Stromal cell of bone marrow (primary cell): Measurements from ENCODE around the gene DAZL.
A peak's percentile ranks its signal among the peaks of the same experiment; 100 is the strongest.

Source experiments
- DNase-seq: peaks from one replicate; pipeline ENCODE4 v3.0.0-alpha.2; 2012; ENCODE audit warnings: low read depth

DAZL gene

DNA sequence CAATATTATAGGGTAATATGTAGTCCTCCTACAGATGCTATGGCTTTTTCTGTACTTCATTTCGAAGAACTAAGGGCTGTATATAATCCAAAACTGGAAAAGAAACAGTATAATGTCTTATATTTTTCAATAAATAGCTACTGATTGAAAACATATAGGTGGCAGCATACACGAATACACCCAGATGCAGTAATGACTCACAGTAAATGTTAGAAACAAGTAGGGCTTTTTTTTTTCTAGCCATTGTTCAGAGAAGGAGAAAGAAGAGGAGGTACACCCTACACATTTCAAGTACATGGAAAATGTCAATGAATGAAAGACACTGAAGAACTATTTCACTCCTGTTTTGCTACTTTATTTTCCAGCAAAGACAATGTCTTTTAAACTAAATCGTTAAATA lies 9.4 kb downstream of the DAZL start:
- no peak for DNase-seq

DNA sequence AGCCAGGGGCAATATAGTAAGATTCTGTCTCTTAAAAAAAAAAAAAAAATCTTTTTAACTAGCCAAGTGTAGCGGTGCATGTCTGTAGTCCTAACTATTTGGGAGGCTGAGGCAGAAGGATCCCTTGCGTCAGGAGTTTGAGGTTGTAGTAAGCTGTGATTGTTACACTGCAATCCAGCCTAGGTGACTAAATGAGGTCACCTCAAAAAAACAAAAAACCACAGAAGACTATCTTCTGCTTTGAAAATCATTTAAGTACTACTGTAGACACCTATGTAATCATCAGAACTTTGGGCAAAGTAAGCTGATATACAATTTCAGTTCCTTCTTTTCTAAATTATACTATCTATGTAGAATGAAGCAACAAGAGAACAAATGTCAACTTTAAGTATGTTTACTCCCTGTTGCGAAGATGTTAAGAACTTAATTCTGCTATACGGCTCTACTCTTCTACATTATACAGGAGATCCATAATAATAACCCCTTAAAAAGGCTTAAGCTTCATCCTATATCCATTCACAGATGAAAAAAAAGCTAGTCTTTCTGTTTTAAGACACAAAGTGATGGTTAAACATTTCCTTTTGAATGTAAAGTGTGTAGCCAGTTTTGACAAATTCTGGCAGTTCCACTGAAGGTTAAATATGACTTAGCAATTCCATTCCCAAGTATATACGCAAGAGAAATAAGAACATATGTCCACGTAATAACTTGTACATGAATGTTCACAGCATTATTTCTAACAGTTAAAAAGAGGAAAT lies 15.2 kb downstream of the DAZL start:
- DNase-seq = no peak

DNA sequence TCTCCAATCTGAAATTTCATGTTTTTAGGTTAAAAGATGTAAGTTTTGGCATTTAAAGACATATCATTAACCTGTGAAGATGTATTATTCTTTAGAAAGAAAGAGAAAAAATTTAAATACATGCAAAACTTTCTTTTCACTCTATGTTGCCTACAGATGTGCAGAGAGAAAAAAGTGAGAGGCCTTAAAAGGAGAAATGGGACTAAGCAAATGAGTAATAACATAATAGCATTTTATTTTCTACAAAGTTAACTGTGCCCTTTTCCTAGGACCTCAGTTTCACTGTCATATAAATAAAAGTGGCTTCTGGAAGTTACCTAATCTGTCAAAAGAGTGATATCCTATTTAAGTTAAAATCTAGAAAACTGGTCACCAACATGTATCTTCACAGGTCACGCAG lies 16.1 kb downstream of the DAZL start:
- no peak for DNase-seq

DNA sequence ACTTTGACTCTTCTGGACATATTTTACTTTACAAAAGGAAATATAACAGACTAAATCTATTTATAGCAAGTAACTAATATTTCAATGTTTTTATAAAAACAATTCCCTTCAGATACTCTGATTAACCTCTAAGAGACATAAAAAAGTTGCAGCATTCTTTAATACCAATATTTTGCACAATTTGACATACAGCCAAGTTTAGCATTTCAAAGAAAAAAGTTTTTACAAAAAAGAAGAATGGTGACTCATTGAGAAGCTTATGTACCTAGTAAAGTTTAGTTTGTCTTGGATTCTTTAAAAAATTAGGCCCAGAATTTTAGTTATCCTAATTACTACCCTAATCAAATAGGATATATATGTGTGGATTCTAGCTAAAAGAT lies 17.6 kb downstream of the DAZL start:
- DNase-seq = no peak

DNA sequence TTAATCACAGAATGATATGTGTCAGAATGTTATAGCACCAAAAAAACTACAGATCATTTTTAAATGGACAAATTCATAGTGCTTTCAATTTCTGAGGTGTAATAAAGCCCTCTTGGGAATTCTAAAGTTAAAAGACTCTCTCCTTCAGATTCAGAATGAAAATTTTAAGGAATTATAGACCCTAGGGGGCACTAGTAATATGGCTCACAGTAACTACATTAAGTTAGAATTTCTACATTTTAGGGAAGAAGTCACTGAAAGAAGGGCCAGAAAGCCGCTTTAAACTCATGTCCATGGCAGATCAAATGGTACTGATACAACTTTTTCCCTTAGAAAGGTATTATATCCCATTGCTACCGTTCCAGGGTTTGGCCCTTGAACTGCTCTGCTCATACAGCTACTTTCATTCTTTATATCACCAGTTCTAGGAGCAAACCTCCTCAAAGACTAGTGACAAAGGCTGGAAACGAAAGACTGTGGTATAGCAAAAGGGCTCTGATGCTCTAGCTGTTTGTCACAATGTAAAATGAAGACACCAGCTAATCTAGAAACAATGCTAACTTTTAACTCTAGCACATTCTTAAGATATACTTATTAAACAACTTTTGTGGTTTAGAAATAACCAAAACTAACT lies 18.1 kb downstream of the DAZL start:
- DNase-seq = no peak

DNA sequence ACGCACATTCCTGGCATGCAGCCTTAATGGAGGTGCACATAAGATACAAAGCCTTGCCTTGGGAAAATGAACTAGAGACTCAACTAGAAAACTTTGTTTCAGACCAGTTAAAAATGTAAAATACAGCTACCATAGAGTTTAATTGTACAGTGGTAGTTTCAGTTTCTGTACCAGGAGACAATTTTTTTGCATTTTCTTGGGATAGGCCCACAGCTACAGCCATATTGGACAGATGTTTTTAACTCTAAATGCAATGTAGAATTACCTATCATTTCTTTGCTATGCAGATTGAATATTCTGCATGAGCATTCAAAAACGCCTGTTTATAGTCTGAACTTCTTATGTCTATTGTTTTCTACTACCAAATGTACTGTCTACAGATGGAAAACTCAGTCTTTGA lies 20.3 kb downstream of the DAZL start:
- no peak for DNase-seq

DNA sequence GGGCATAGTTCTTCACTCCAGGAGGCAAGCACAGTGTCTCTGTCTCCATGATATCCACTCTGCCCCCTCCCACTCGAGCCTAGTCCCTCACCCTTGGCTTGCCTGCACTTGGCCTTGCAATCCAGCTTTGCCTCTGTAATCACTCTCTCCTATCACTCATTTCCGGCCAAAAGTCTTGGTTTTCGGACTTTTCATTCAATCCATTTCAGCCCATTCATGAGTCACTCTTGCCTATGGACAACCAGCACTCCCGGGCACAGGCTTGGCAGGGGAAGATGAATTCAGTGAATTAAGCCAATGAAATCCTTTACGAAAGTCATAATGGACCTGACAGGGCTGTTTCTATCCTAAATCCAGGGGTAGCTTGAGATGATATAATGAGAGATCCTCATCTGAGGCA lies 21.7 kb downstream of the DAZL start:
- DNase-seq = no peak

DNA sequence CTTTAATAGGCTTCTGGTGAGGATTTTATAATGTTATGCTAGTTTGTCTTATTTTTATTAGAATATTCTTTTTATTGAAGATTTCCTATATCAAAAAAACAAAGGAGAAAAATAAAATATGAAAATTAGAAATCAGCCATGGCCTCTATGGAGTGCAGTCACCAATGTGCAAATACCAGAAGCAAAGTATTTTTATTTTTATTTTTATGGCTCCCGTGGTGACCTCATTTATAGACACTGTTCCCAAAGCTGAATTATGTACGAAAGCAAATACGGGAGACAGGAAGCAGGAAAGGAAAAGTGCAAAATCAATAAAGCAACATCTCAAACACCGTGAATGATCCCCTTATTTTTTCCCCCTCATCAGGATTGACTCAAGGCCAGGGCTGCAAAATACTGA lies 35.1 kb downstream of the DAZL start:
- DNase-seq = no peak

DNA sequence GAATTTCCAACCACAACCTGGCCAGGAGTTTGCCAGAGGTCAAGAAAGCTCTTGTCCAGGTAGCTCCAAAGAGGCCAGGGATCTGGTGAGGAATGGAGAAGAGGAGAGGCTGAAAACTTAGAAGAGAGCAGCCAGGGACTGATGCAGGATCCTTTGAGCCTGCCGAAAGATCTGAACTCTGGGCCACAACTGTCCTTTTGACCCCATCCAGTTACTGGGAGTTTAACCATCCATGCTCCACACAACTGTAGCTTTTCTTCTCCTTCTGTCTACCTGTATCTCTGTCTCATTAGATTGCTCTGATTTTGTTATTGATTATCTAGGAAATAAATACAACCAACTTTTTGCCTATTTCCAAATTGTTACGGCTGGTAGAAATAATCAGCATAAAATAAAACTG lies 36.7 kb downstream of the DAZL start:
- DNase-seq = no peak

DNA sequence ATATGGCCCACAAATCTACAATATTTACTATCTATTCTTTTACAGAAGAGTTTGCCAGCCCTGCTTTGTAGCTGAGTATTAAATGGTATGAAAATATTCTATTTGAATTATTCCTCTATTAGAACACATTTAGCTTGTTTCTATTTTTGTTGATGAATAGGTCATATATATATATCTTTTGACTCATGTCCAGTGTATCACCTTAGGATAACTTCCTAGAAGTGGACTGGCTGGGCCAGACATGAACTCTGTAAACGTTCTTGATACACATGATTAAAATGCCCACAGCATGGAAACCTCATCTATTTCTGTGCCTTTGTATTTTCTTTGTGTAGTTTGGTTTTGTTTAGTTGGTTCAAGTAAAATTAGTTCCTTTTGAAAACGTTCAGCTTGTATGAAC lies 37.1 kb downstream of the DAZL start:
- no peak for DNase-seq

DNA sequence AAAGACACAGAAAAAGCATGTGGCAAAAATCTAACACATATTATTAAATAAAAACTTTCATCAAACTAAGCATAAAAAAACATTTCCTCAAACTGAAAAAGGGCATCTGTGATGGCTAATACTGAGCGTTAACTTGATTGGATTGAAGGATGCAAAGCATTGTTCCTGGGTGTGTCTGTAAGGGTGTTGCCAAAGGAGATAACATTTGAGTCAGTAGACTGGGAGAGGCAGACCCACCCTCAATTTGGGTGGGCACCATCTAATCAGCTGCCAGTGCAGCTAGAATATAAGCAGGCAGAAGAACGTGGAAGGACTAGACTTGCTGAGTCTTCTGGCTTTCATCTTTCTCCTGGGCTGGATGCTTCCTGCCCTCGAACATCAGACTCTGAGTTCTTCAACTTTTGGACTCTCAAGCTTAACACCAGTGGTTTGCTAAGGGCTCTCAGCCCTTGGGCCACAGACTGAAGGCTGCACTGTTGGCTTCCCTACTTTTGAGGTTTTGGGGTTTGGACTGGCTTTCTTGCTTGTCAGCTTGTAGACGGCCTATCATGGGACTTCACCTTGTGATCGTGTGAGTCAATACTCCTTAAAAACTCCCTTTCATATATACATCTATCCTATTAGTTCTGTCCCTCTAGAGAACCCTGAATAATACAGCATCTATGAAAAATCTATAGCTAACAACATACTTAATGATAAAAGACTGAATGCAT lies 45.4 kb downstream of the DAZL start:
- DNase-seq = no peak

DNA sequence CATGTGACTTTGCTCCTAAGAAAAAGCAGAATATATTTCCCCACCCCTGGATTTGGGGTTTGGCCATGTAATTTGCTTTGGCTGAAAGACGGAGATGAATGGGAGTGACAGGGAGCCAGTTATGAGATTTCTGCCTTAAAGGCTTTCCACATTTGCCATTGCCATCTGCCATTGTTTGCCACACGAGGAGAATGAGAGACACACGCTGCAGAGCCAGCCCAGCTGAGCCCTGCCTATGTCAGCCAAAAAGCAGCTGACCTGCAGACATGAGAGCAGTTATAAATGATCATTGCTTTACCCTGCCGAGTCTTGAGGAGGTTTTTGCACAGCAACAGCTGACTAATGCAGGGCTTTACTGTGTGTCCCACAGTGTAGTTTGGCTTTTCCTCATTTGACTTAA lies 51.1 kb downstream of the DAZL start:
- DNase-seq = no peak

DNA sequence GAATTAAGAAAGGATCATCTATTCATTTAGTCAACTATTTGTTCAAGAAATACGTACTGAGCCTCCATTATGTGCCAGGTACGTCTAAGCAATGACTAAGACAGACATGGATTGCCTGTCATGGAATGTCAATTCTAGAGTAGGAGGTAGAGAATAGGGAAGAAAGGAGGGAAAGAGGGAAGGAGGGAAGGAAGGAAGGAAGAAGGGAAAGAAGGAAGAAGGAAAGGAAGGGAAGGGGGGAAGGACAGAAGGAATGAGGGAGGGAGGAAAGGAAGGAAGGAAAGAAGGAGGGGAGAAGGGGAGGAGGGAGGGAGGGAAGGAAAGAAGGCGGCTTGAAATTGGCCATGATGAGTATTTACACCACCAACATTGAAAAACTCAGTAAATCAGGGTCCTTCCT lies 52.5 kb downstream of the DAZL start:
- no peak for DNase-seq

DNA sequence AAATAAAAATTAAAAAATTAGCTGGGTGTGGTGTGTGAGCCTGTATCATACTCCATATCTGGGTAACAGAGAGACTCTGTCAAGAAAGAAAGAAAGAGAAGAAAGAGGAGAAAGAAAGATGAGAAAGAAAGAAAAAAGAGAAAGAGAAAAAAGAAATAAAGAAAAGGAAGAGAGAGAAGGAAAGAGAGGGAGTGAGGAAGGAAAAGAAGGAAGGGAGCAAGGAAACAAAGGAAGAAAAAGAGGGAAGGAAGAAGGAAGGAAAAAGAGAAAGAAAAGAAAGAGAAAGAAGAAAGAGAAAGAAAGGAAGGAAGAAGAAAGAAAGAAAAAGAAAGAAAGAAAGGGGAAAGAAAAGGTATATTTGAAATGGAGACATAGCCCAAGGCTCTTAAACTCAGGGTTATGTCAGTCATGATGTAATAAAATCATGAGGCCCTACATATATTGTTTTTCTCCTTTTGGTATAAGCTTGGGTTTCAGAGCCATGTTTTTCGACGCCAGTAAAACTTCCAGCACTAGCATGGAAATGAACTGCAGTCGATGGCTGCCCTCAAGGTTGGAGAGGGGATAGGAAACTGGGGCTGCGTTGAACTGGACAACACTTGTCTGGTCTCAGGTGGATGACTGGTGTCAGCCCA lies 53.8 kb downstream of the DAZL start:
- no peak for DNase-seq

DNA sequence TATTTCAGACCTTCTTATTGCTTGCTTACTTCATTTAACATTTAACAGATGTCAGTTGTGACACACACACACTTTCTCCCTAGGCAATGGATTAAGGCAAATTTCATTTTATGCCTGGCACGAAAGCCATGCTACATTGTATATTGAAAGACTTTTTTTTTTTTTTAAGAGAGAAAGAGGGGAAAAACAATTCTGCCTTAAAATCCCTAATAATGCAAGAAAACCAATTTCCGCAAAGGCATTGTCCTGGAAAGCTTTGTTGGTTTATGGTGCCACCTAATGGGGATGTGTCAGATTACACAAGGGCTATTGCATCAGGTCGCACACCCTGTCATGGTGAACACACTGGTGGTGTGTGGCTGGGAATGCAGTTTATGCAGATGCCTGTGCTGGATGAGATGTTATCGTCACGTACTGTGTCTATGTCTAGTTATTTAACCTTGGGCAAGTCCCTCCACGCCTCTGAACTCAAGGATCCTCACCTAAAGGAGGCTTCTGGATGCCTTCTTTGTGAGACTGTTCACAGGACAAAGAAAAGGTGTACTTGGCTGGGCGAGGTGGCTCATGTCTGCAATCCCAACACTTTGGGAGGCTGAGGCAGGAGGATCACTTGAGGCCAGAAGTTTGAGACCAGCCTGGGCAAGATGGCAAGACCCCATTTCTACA lies 54.4 kb downstream of the DAZL start:
- DNase-seq = peak; percentile 73

DNA sequence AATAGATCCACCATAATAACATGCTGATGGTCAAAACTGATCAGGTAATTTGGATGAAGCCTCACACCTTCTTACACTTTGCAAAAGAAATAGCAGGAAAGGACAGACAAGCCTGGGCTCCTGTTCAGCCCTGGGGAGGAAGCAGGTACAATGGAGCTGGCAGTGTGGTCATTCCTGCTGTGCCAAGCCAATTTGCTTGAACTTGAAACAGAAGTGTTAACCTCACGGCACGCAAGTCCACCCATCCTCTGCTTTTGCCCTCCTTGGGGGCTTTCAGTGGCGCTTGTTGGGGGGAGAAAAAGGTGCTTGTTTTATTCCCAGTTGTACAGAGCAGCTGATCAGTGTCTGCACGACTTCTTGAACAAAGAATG lies 54.9 kb downstream of the DAZL start:
- DNase-seq = no peak

DNA sequence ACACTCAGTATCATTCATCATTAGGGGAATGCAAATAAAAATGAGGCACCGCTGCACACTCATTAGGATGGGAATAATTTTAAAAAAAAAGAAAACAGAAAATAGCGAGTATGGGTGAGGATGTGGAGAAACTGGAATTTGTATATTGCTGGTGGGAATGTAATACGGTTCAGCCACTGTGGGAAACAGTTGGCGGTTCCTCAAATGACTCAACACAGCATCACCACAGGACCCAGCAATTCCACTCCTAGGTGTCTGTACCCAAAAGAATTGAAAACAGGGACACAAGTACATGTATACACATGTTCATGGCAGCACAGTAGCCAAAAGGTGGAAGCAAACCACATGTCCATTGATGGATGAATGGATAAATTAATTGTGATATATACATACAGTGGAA lies 56.5 kb downstream of the DAZL start:
- peak; percentile 49 for DNase-seq

DNA sequence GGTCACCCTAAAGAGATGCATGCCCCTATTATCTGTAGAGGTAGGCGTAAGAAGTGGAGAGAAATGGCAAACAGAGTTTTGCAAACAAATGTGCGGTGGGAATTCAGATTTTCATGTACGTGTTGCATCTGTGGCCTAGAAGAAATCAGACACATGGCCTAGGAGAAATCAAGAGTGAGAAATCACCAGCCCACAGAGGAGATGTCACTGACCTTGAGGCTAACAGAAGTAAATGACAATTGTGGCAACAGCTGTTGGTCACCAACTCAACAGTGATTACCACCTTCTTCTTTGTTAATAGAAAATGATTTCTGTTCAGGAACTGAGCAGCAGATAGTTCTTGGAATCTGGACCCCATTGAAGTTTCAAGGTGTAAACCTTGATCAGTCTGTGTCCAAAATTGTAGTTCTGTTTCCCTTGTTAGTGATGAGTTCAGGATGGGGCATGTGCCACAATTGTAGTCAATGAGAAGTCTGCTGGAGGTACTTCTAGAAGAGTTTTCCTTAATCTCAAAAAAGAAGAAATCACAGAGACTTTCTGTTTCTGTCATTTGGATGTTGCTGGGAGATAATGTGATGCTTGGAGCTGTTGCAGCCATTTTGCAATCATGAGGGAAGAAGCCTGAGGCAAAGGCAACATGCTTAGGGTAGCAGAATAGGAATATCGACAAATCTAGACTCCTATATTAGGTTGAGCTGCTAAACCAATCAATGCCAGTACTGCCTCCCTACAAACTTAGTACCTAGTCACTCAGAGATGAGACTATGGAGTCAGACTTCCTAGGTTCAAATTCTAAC lies 57.5 kb downstream of the DAZL start:
- no peak for DNase-seq

DNA sequence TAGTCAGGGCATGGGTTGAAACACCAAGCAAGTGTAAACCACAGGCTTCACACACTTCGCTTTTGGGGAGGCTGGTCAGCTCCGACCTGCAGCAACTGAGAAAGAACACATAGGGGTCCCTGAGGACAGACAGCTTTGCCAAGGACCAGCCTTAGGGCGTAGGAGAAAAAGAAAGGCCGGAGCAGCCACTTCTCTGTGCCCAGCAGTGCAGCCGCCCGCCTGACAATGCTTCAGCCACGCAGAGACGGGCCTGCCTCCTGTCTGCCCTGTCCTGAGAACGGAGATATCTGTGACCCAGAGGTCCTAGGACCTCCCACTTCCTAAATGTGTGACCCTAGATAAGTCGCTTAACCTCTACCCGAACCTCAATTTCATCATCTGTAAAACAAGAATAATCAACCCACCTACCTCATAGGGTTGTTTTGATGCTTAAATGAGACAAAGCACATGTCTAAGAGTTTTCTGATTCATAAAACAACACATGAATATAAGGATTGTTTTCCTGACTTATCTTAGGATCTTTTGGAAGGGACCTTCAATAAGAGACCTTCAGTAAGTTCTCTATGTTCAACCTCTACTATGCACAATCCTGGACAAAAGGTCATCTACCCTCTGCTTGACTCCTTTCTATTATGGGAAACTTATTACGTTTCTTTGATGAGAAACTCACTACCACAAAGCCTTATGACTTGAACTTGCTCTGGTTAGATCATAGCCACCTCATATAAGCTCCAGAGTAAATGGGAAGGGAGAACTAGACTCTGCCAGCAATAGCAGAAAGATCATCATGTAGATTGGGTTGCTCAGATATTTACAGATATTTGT lies 58.8 kb downstream of the DAZL start:
- no peak for DNase-seq

DNA sequence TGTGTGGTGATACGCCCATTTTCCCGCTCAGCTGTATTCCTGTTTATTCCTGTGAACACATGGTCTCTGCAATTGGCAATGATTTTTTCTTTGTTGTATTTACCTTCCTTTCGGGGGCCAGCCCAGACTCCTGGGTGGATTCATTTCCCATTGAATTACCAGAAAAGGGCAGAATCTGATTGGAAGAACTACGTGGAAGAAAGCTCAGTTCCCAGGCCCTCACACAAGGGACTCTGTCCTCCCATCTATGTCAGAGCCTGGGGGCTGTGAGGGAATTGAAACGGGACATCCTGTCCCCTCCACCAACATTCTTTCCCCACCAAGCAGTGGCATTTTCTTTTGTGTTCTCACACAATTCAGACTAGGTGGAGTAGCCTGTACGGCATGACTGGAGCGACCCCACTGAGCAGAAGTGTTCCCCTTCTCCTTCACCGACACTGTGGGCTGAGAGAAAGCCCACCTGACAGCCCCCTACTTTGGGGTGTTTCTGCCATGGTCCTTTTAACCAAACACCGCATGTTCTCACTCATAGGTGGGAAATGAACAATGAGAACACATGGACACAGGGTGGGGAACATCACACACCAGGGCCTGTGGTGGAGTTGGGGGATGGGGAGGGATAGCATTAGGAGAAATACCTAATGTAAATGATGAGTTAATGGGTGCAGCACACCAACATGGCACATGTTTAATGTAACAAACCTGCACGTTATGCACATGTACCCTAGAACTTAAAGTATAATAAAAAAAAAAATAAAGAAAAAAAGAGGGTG lies 59.6 kb downstream of the DAZL start:
- no peak for DNase-seq
